Adrenal gland (tissue), 12 donors: ENCODE data around the gene CNGA3. TPM values are rescaled to one million over a fixed set of nuclear protein-coding genes. Genes with fewer than 3 reads are reported as not detected.

Experiments
- DNase-seq, 7 donors: peaks; one replicate each; pipeline ENCODE4 v3.0.0-alpha.2; 2019 to 2020
- H3K27ac ChIP-seq, 5 donors: fragments of 200-600 bp; sonication (generic) in 4 of 5; 1 replicate in 3 of 5; 2 replicates in 2 of 5; pipeline versions ENCODE4 v1.5.1 to v1.8.0; 2016 to 2020; ENCODE audit warnings: mild to moderate bottlenecking in 1 of 5
- H3K27me3 ChIP-seq: fragments of 200-600 bp; 2 replicates; pipeline ENCODE4 v1.8.0; 2021
- H3K36me3 ChIP-seq, 2 donors: fragments of 200-600 bp; replicated peaks in 1 of 2; 1 replicate in 1 of 2; 2 replicates in 1 of 2; pipeline versions ENCODE4 v1.5.1 to v1.8.0; 2018 to 2022
- H3K4me1 ChIP-seq, 2 donors: fragments of 200-600 bp; replicated peaks in 1 of 2; 1 replicate in 1 of 2; 2 replicates in 1 of 2; pipeline versions ENCODE4 v1.5.1 to v1.8.0; 2018 to 2021
- H3K4me3 ChIP-seq, 4 donors: fragments of 200-600 bp; sonication (generic) in 3 of 4; one replicate each; pipeline ENCODE4 v1.5.1; 2016 to 2018
- H3K9me3 ChIP-seq, 3 donors: fragments of 200-600 bp; sonication (generic) in 1 of 3; replicated peaks in 1 of 3; 1 replicate in 2 of 3; 2 replicates in 1 of 3; pipeline versions ENCODE4 v1.5.1 to v1.8.0; 2016 to 2021
- POLR2A ChIP-seq, 2 donors: fragments of 450-650 bp; IDR thresholded peaks; one replicate each; pipeline ENCODE4 v1.6.1; 2017; ENCODE audit warnings: antibody characterized with exemption in 2 of 2, mild to moderate bottlenecking in 2 of 2, moderate library complexity in 1 of 2
- WGBS, 4 donors: extraction: QIAGEN DNeasy Blood & Tissue Kit in 2 of 4; methylation state at CpG; one replicate each; pipeline versions ENCODE4 v1.1.5 to v1.1.7; 2013 to 2017; 5-methylcytosine and 5-hydroxymethylcytosine counted together
- intact Hi-C, 2 donors: fragments of 100-400 bp; cut with DNase I; formaldehyde crosslinking; loops; one replicate each; pipeline versions ENCODE4 v1.14.1 to v1.15.0; 2022 to 2023
- polyA plus RNA-seq, 3 donors: library from polyadenylated mRNA; stranded (reverse); fragments of 200-250 nt in 2 of 3; fragments of 350-450 nt in 1 of 3; fragmentation: Illumina TruSeq in 1 of 3; extraction: RNeasy Lipid Tissue Mini Kit (QIAGEN cat#74804) in 1 of 3; gene quantifications; one replicate each; pipeline ENCODE4 v1.2.3, GENCODE V29; 2013 to 2014
- total RNA-seq, 9 donors: library from RNA; depleted of rRNA in 4 of 9; stranded (reverse); fragments of >200 nt in 4 of 9; fragments of 120-200 nt in 1 of 9; fragmentation: NEBNext Ultra II Directional in 1 of 9; extraction: Animal tissue kit (Norgen Biotek cat#: 25700) in 1 of 9; gene quantifications; one replicate each; pipeline versions ENCODE4 v1.1.0 to v1.2.4, GENCODE V29; 2013 to 2023
- TF ChIP-seq, protein P1 (sequence below), 6 experiments: fragments of 450-650 bp in 4 of 6; fragments of 200-600 bp in 2 of 6; sonication (generic) in 1 of 6; IDR thresholded peaks; 1 replicate in 5 of 6; 2 replicates in 1 of 6; pipeline versions ENCODE4 v1.5.1 to v1.8.0; 2016 to 2021; ENCODE audit warnings: antibody characterized with exemption in 6 of 6, mild to moderate bottlenecking in 2 of 6, moderate library complexity in 1 of 6
- donor health status: healthy with polysubstance abuse.
- donor health status: Bipolar disorder and iron deficiency.
- donor health status: DM: yes; HTN: yes; CAD: no.
- donor health status: DM: no; HTN: no; CAD: no.
- donor health status: DM: no; HTN: no; CAD: no.
- donor health status: DM: yes; HTN: yes; CAD: no.

Gene CNGA3
- total and polyA plus RNA-seq, 12 donors: 0.07 to 0.28 (median 0.16) TPM; not detected in 5

GRCh38 chr2:98399140-98399539 is 52.9 kb downstream of the CNGA3 start:
- no peak for DNase-seq
- Histone ChIP-seq H3K27ac (no peak overlapping the region), H3K9me3 (no peaks in the 10 kb centered on the region), H3K27me3 (no peaks in the 10 kb centered on the region), H3K4me1 (no peaks in the 10 kb centered on the region), H3K4me3 (no peak overlapping the region), H3K36me3 (no peaks in the 10 kb centered on the region)
- no peak for TF ChIP-seq POLR2A (IDR thresholded peaks at IDR 0.05)
- TF ChIP-seq, protein P1, sequence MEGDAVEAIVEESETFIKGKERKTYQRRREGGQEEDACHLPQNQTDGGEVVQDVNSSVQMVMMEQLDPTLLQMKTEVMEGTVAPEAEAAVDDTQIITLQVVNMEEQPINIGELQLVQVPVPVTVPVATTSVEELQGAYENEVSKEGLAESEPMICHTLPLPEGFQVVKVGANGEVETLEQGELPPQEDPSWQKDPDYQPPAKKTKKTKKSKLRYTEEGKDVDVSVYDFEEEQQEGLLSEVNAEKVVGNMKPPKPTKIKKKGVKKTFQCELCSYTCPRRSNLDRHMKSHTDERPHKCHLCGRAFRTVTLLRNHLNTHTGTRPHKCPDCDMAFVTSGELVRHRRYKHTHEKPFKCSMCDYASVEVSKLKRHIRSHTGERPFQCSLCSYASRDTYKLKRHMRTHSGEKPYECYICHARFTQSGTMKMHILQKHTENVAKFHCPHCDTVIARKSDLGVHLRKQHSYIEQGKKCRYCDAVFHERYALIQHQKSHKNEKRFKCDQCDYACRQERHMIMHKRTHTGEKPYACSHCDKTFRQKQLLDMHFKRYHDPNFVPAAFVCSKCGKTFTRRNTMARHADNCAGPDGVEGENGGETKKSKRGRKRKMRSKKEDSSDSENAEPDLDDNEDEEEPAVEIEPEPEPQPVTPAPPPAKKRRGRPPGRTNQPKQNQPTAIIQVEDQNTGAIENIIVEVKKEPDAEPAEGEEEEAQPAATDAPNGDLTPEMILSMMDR (IDR thresholded peaks at IDR 0.05): no peak
- 64 to 73% (median 71%) methylated on average over 4 of the region's 4 CpGs for WGBS, 4 donors
- intact Hi-C loops: no loop called here

DNA sequence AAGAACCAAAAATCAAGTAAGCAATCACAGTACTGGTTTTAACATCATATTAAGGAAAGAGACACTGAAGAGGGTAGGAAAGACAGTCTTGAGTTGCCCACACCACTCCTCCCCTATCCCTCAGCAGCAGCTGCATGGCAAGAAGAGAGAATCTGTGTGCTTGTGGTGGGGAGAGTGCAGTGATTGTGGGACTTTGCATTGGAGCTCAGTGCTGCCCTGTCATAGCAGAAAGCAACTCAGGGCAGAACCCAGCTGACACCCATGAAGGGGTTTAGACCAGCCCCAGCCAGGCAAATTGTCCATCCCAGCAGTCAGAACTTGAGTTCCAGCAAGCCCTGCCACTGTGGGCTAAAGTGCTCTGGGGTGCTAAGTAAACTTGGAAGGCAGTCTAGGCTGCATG is 57.6 kb downstream of the CNGA3 start:
- H3K9me3 ChIP-seq: no peaks in the 10 kb centered on the region
- no peaks in the 10 kb centered on the region for H3K4me1 ChIP-seq
- no peak for DNase-seq
- no peaks in the 10 kb centered on the region for H3K36me3 ChIP-seq
- no peaks in the 10 kb centered on the region for H3K27me3 ChIP-seq
- H3K4me3 ChIP-seq: no peak overlapping the region
- no peak for TF ChIP-seq POLR2A (IDR thresholded peaks at IDR 0.05)
- TF ChIP-seq, protein P1 (IDR thresholded peaks at IDR 0.05): no peak
- no peak overlapping the region for H3K27ac ChIP-seq
- intact Hi-C loops: no loop called here

GRCh38 chr2:98404556-98405250 is 58.4 kb downstream of the CNGA3 start:
- H3K27me3 ChIP-seq: no peaks in the 10 kb centered on the region
- WGBS, 4 donors: 73 to 100% (median 94%) methylated on average over 2 of the region's 2 CpGs
- H3K27ac ChIP-seq: no peak overlapping the region
- no peak overlapping the region for H3K4me3 ChIP-seq
- no peaks in the 10 kb centered on the region for H3K36me3 ChIP-seq
- no peaks in the 10 kb centered on the region for H3K9me3 ChIP-seq
- intact Hi-C loops: no loop called here
- no peak for DNase-seq
- TF ChIP-seq, protein P1 (IDR thresholded peaks at IDR 0.05): no peak
- TF ChIP-seq POLR2A (IDR thresholded peaks at IDR 0.05): no peak
- no peaks in the 10 kb centered on the region for H3K4me1 ChIP-seq

DNA sequence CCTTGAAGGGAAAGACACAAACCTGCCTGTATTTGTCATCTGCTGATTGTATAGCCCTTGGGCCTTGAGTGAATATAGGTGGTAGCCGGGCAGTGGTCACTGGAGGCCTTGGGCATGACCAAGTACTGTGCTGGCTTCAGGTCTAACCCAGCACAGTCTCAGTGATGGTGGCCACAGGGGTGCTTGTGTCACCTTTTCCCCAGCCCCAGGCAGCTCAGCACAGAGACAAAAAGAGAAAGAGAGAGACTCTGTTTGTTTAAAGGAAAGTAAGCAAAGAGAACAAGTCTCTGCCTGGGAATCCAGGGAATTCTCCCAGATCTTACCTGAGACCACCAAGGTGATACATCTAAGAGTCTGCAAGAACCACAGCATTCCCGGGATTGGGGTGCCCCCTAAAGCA is 59.0 kb downstream of the CNGA3 start:
- Histone ChIP-seq H3K9me3 (no peaks in the 10 kb centered on the region), H3K4me3 (no peak overlapping the region), H3K4me1 (no peaks in the 10 kb centered on the region), H3K36me3 (no peaks in the 10 kb centered on the region), H3K27ac (no peak overlapping the region), H3K27me3 (no peaks in the 10 kb centered on the region)
- TF ChIP-seq, protein P1 (IDR thresholded peaks at IDR 0.05): no peak
- no peak for TF ChIP-seq POLR2A (IDR thresholded peaks at IDR 0.05)
- WGBS, 4 donors: 75 to 92% (median 78%) methylated on average over 2 of the region's 2 CpGs
- DNase-seq: no peak
- intact Hi-C loops: no loop called here
